GM12878 (cell line): ENCODE measurements around the gene GFM1. TPM values are rescaled to one million over a fixed set of nuclear protein-coding genes. Genes with fewer than 3 reads are reported as not detected.

Experiments
- ATAC-seq: fragments of 200-7000 bp; cut with Tn5 transposase; 3 replicates; pipeline ENCODE4 v1.9.1; 2020; ENCODE audit warnings: mild to moderate bottlenecking, moderate library complexity
- Bru-seq: library from RNA; stranded (reverse); fragments of 400-500 nt; gene quantifications from one replicate; lab custom pipeline; 2021; lab: Mats Ljungman, UMichigan
- BruChase-seq, 2 experiments: library from RNA; stranded (reverse); fragments of 400-500 nt; gene quantifications; one replicate each; lab custom pipeline; 2021; lab: Mats Ljungman, UMichigan
- BruUV-seq: library from RNA; stranded (reverse); fragments of 400-500 nt; replicated peaks from 2 replicates; lab custom pipeline; 2021; lab: Mats Ljungman, UMichigan
- CTCF ChIA-PET: fragments of 300-600 bp; sonication (Branson Sonifier 250); formaldehyde crosslinking; extraction: SDS; loops from one replicate; lab custom pipeline; 2021; ENCODE audit warnings: inconsistent platforms; lab: Yijun Ruan, JAX
- POLR2A ChIA-PET: fragments of 350-600 bp; formaldehyde crosslinking; extraction: SDS; loops from one replicate; lab custom pipeline; 2021; ENCODE audit warnings: inconsistent platforms; lab: Charles Lee
- RAD21 ChIA-PET: fragments of 300-600 bp; sonication (Branson Sonifier 250); formaldehyde crosslinking; loops from one replicate; lab custom pipeline; 2023; ENCODE audit warnings: antibody characterized with exemption; ENCODE audit not compliant: unreplicated experiment; lab: Charles Lee
- SMC1A ChIA-PET: fragments of 300-600 bp; sonication (Branson Sonifier 250); formaldehyde crosslinking; loops from one replicate; lab custom pipeline; 2023; ENCODE audit not compliant: unreplicated experiment, uncharacterized antibody; lab: Charles Lee
- DNase-seq: peaks from one replicate; pipeline ENCODE4 v3.0.0-alpha.2; 2011; ENCODE audit warnings: low read depth, low spot score
- FAIRE-seq: peaks from 3 replicates; lab custom pipeline; 2011; peaks lifted over from hg19 to GRCh38; lab: Jason Lieb, UNC
- H2AFZ ChIP-seq: 2 replicates; pipeline ENCODE4 v1.6.0; 2011; ENCODE audit warnings: low read depth, low read length, control low read depth; ENCODE audit not compliant: control insufficient read depth
- H3K27ac ChIP-seq: 2 replicates; pipeline ENCODE4 v1.5.1; 2011; ENCODE audit warnings: control low read depth; ENCODE audit not compliant: control insufficient read depth, insufficient read depth
- H3K27me3 ChIP-seq, 2 experiments: replicated peaks in 1 of 2; 2 replicates each; pipeline versions ENCODE4 v1.6.0 to v1.6.1; 2011; ENCODE audit warnings: low read length in 1 of 2; ENCODE audit not compliant: control insufficient read depth in 2 of 2, insufficient read depth in 2 of 2
- H3K36me3 ChIP-seq, 2 experiments: 2 replicates each; pipeline ENCODE4 v1.5.1; 2011; ENCODE audit warnings: low read length in 1 of 2; ENCODE audit not compliant: control insufficient read depth in 2 of 2, insufficient read depth in 2 of 2
- H3K4me1 ChIP-seq: 2 replicates; pipeline ENCODE4 v1.6.1; 2011; ENCODE audit warnings: mild to moderate bottlenecking, low read length, moderate library complexity, mixed read lengths; ENCODE audit not compliant: control insufficient read depth, insufficient read depth
- H3K4me2 ChIP-seq: 2 replicates; pipeline ENCODE4 v1.6.0; 2011; ENCODE audit warnings: control low read depth; ENCODE audit not compliant: control insufficient read depth, insufficient read depth
- H3K4me3 ChIP-seq: fragments of 200-600 bp; sonication (generic); 2 replicates; pipeline ENCODE4 v1.5.1; 2016
- H3K79me2 ChIP-seq: 2 replicates; pipeline ENCODE4 v1.6.0; 2011; ENCODE audit warnings: low read length; ENCODE audit not compliant: control insufficient read depth, insufficient read depth
- H3K9ac ChIP-seq: 2 replicates; pipeline ENCODE4 v1.8.0; 2011; ENCODE audit warnings: low read length, control low read depth, mixed read lengths; ENCODE audit not compliant: control insufficient read depth, insufficient read depth
- H3K9me3 ChIP-seq: replicated peaks from 3 replicates; pipeline ENCODE4 v1.5.1; 2011; ENCODE audit warnings: mild to moderate bottlenecking, low read length; ENCODE audit not compliant: control insufficient read depth, insufficient read depth
- H4K20me1 ChIP-seq: 2 replicates; pipeline ENCODE4 v1.6.0; 2011; ENCODE audit not compliant: control insufficient read depth, insufficient read depth
- CHD2 ChIP-seq: IDR thresholded peaks from 2 replicates; pipeline ENCODE4 v1.6.1; 2011; ENCODE audit warnings: low read depth, low read length, improper control_type of control experiment, borderline replicate concordance
- FOXM1 ChIP-seq: IDR thresholded peaks from 2 replicates; pipeline ENCODE4 v1.6.1; 2012; ENCODE audit warnings: low read depth, mild to moderate bottlenecking, inconsistent platforms, low read length, moderate library complexity
- HDGF ChIP-seq: fragments of 450-650 bp; IDR thresholded peaks from 2 replicates; pipeline ENCODE4 v1.6.1; 2016; ENCODE audit warnings: antibody characterized with exemption
- JUND ChIP-seq: IDR thresholded peaks from 2 replicates; pipeline ENCODE4 v1.6.1; 2012; ENCODE audit warnings: low read depth, mild to moderate bottlenecking, low read length, improper control_type of control experiment, moderate library complexity
- PAX5 ChIP-seq: IDR thresholded peaks from 2 replicates; pipeline ENCODE4 v1.6.1; 2011; ENCODE audit warnings: low read depth, low read length, borderline replicate concordance
- RFX5 ChIP-seq: IDR thresholded peaks from 2 replicates; pipeline ENCODE4 v1.6.1; 2011; ENCODE audit warnings: low read depth, low read length, improper control_type of control experiment
- SMARCA5 ChIP-seq: fragments of 450-650 bp; IDR thresholded peaks from 2 replicates; pipeline ENCODE4 v1.6.1; 2017; ENCODE audit warnings: mild to moderate bottlenecking
- SREBF2 ChIP-seq: IDR thresholded peaks from 2 replicates; pipeline ENCODE4 v1.6.1; 2012; ENCODE audit warnings: mild to moderate bottlenecking, low read length
- WGBS: methylation state at CpG from one replicate; pipeline ENCODE4 v1.1.6; 2016; ENCODE audit warnings: low lambda C conversion rate; ENCODE audit not compliant: insufficient replicate concordance, insufficient coverage; ENCODE audit errors: missing lambda C conversion rate; 5-methylcytosine and 5-hydroxymethylcytosine counted together
- in situ Hi-C: fragments of 300-500 bp; cut with MboI; formaldehyde crosslinking; loops from 9 replicates; pipeline ENCODE4 v1.14.3; 2018; ENCODE audit warnings: mixed read lengths
- intact Hi-C: fragments of 100-400 bp; cut with micrococcal nuclease; formaldehyde crosslinking; loops from one replicate; pipeline ENCODE4 v1.14.2; 2022; ENCODE audit not compliant: unreplicated experiment
- long read RNA-seq, 2 experiments: library from polyadenylated mRNA; unstranded; transcript quantifications; one replicate each; pipeline ENCODE4 v2.0.0, GENCODE V29; 2019 to 2020
- polyA minus RNA-seq, 3 experiments: library from RNA; depleted of rRNA, polyadenylated mRNA; stranded (reverse); fragments of >200 nt; gene quantifications; 2 replicates each; pipeline ENCODE4 v1.2.3, GENCODE V29; 2011
- polyA plus RNA-seq, 11 experiments: library from polyadenylated mRNA; depleted of rRNA in 4 of 11; unstranded in 6 of 11; stranded (reverse) in 5 of 11; fragments of >200 nt; fragmentation: Nextera tagmentation in 4 of 11; fragmentation: Illumina TruSeq in 1 of 11; extraction: Ambion mirVana in 4 of 11; extraction: Trizol in 1 of 11; gene quantifications; 1 replicate in 1 of 11; 2 replicates in 10 of 11; pipeline versions ENCODE4 v1.2.1 to v1.2.3, GENCODE V29; 2011 to 2016; ENCODE audit warnings: inconsistent platforms in 2 of 11, missing spikeins in 2 of 11, low read depth in 1 of 11
- total RNA-seq, 4 experiments: library from RNA; depleted of rRNA in 3 of 4; stranded (reverse); fragments of >200 nt in 3 of 4; fragmentation: Illumina TruSeq in 1 of 4; extraction: Trizol in 1 of 4; gene quantifications; 2 replicates each; pipeline versions ENCODE4 v1.2.1 to v1.2.3, GENCODE V29; 2013 to 2021
- TF ChIP-seq, protein P1 (sequence below): fragments of 450-650 bp; IDR thresholded peaks from 2 replicates; pipeline ENCODE4 v1.6.1; 2017; ENCODE audit warnings: mild to moderate bottlenecking
- TF ChIP-seq, protein P2 (sequence below): fragments of 450-650 bp; formaldehyde crosslinking; IDR thresholded peaks from 2 replicates; pipeline ENCODE4 v1.4.0; 2022; ENCODE audit warnings: mild to moderate bottlenecking, moderate library complexity
- TF ChIP-seq, protein P3 (sequence below): fragments of 150-350 bp; IDR thresholded peaks from 2 replicates; pipeline ENCODE4 v1.6.1; 2014; ENCODE audit warnings: mild to moderate bottlenecking, low read depth, low read length

GFM1 gene
- 87.2 and 89.8 TPM in 2 replicates for total RNA-seq (2013; cell fraction: nucleolus; rRNA removed)
- 73.4 and 74.8 TPM in 2 replicates for total RNA-seq (2014; rRNA removed)
- total RNA-seq (2014; rRNA removed; fragmentation: Illumina TruSeq; extraction: Trizol): 57.8 and 62.8 TPM in 2 replicates
- total RNA-seq (2021): 59.2 and 60.3 TPM in 2 replicates
- 12.8 TPM for polyA plus RNA-seq (2011; ENCODE audit: low read depth)
- polyA plus RNA-seq (2011; rRNA removed): 43.1 and 58.7 TPM in 2 replicates
- polyA plus RNA-seq (2011; cell fraction: cytosol; rRNA removed): 15.3 and 17.7 TPM in 2 replicates
- 63.7 and 83.4 TPM in 2 replicates for polyA plus RNA-seq (2011; cell fraction: nucleus; rRNA removed)
- 17.3 and 18.7 TPM in 2 replicates for polyA plus RNA-seq (2012)
- polyA plus RNA-seq (2014; fragmentation: Illumina TruSeq; extraction: Trizol): 55.4 and 74.0 TPM in 2 replicates
- polyA plus RNA-seq (2014; fragmentation: Nextera tagmentation; extraction: Ambion mirVana): 10 to 100 TPM; 36.9 to 43.1 TPM
- polyA plus RNA-seq (2014; rRNA removed): 38.1 and 45.3 TPM in 2 replicates
- 10 to 100 TPM; 84.2 to 87.2 TPM for polyA plus RNA-seq (2016; fragmentation: Nextera tagmentation; extraction: Ambion mirVana)
- polyA minus RNA-seq (2011; rRNA and poly(A)+ RNA removed): 58.0 and 67.8 TPM in 2 replicates
- polyA minus RNA-seq (2011; cell fraction: cytosol; rRNA and poly(A)+ RNA removed): 15.8 and 17.3 TPM in 2 replicates
- 54.8 and 81.0 TPM in 2 replicates for polyA minus RNA-seq (2011; cell fraction: nucleus; rRNA and poly(A)+ RNA removed)
- Bru-seq, nascent RNA: percentile 83 among the genes with signal in this experiment
- percentile 84 among the genes with signal in this experiment for BruChase-seq, experiment 1, labeled RNA remaining after a 6-hour chase
- BruChase-seq, experiment 2, labeled RNA remaining after a 2-hour chase: percentile 80 among the genes with signal in this experiment
- long read RNA-seq, experiment 1, transcript GFM1-210 (18 exons, 3,721 nt): major isoform, 55 of 72 reads
- long read RNA-seq, experiment 1, partial matches to known transcripts: 6 of 72 reads
- long read RNA-seq, experiment 1, other reads (novel, unspliced or antisense): 9 of 72 reads
- long read RNA-seq, experiment 2, transcript GFM1-201 (19 exons, 3,453 nt): minor isoform, 12 of 418 reads
- long read RNA-seq, experiment 2, transcript GFM1-210 (18 exons, 3,721 nt): major isoform, 322 of 418 reads
- long read RNA-seq, experiment 2, partial matches to known transcripts: 55 of 418 reads
- long read RNA-seq, experiment 2, other reads (novel, unspliced or antisense): 28 of 418 reads

DNA sequence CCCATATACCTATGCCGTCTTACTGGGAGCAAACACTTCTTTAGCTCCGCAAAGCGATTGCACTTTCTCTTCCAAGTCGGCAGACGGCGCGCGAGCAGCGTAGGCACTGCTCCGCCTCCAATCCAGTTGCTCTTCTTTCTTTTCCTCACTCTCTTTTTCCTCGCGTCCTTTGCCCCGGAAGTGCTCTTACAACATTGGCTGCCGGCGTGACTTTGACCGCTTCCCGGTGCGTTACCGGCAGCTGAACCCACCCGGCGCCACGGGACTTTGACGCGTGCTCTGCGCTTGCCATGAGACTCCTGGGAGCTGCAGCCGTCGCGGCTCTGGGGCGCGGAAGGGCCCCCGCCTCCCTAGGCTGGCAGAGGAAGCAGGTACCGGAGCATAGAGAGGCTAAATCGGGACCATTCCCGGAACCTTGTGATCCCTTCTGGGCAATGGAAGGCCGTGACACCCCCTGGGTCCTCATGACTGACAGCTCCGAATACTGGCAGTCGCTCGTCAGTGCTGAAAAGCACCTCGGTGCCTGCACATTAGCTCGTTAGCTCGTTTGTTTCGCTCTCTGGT lies at the start of gene GFM1:
GFM1 (plus strand) TSS at position 183 of the 564 bp plus-strand sequence; CDS start at position 291, 108 bp downstream.
- no peaks in the 10 kb centered on the region; a peak in 1 of 4 replicates for H3K36me3 ChIP-seq
- DNase-seq: peak; percentile 83
- ChIA-PET RAD21 (interaction anchor here (0.7 to 2.7 kb wide), 4 partner anchors 16 to 145 kb away, joined by 4 to 11 read pairs (median 4); no protein-coding TSS in a partner anchor), SMC1A (interaction anchor here (0.6 to 2.5 kb wide), 14 partner anchors 9 to 688 kb away, joined by 3 to 8 read pairs (median 4); partner anchors contain the start of genes LXN, MLF1 and RSRC1), CTCF (interaction anchor here (0.6 to 6.4 kb wide), 33 partner anchors 8 to 780 kb away, joined by 3 to 77 read pairs (median 4); partner anchors contain the start of genes LXN and MLF1), POLR2A (interaction anchor here (0.7 to 1.2 kb wide), 5 partner anchors 9 to 981 kb away, joined by 3 to 5 read pairs (median 4); partner anchors contain the start of genes LXN and MLF1)
- H4K20me1 ChIP-seq: no peaks in the 10 kb centered on the region
- WGBS: 1% methylated on average over 42 of the region's 42 CpGs
- peak within 1 kb of the TSS; percentile 90 for H2AFZ ChIP-seq
- no peaks in the 10 kb centered on the region for H3K4me1 ChIP-seq
- peak; percentile 97 for ATAC-seq
- TSS peak; percentile 64 for BruUV-seq
- no peaks in the 10 kb centered on the region for H3K9me3 ChIP-seq
- H3K9ac ChIP-seq: peak within 1 kb of the TSS; percentile 82
- FAIRE-seq: peak; percentile 100
- H3K79me2 ChIP-seq: peaks cover 25% of the 10 kb centered on the region
- H3K4me2 ChIP-seq: peak within 1 kb of the TSS; percentile 5
- H3K4me3 ChIP-seq: peak within 1 kb of the TSS; percentile 72
- intact Hi-C loops (loop anchor here (10.0 kb wide), 1 partner anchor 530 kb away; the partner anchor contains the start of gene RSRC1), in situ Hi-C loops (no loop called here)
- no peaks in the 10 kb centered on the region for H3K27me3 ChIP-seq
- H3K27ac ChIP-seq: peak within 1 kb of the TSS; percentile 75
- TF ChIP-seq SREBF2 (no peak), RFX5 (0 out of 2 replicates have a peak, but pooled peaks have one; percentile 36), JUND (no peak), SMARCA5 (peak; percentile 51; the same call in 1 of the 2 replicates), PAX5 (peak; percentile 77; the same call in 1 of the 2 replicates), HDGF (peak; percentile 84; the same call in 1 of the 2 replicates), FOXM1 (no peak), CHD2 (peak; percentile 72; the same call in 1 of the 2 replicates)
- TF ChIP-seq, protein P1, sequence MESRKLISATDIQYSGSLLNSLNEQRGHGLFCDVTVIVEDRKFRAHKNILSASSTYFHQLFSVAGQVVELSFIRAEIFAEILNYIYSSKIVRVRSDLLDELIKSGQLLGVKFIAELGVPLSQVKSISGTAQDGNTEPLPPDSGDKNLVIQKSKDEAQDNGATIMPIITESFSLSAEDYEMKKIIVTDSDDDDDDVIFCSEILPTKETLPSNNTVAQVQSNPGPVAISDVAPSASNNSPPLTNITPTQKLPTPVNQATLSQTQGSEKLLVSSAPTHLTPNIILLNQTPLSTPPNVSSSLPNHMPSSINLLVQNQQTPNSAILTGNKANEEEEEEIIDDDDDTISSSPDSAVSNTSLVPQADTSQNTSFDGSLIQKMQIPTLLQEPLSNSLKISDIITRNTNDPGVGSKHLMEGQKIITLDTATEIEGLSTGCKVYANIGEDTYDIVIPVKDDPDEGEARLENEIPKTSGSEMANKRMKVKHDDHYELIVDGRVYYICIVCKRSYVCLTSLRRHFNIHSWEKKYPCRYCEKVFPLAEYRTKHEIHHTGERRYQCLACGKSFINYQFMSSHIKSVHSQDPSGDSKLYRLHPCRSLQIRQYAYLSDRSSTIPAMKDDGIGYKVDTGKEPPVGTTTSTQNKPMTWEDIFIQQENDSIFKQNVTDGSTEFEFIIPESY: no peak
- TF ChIP-seq, protein P2, sequence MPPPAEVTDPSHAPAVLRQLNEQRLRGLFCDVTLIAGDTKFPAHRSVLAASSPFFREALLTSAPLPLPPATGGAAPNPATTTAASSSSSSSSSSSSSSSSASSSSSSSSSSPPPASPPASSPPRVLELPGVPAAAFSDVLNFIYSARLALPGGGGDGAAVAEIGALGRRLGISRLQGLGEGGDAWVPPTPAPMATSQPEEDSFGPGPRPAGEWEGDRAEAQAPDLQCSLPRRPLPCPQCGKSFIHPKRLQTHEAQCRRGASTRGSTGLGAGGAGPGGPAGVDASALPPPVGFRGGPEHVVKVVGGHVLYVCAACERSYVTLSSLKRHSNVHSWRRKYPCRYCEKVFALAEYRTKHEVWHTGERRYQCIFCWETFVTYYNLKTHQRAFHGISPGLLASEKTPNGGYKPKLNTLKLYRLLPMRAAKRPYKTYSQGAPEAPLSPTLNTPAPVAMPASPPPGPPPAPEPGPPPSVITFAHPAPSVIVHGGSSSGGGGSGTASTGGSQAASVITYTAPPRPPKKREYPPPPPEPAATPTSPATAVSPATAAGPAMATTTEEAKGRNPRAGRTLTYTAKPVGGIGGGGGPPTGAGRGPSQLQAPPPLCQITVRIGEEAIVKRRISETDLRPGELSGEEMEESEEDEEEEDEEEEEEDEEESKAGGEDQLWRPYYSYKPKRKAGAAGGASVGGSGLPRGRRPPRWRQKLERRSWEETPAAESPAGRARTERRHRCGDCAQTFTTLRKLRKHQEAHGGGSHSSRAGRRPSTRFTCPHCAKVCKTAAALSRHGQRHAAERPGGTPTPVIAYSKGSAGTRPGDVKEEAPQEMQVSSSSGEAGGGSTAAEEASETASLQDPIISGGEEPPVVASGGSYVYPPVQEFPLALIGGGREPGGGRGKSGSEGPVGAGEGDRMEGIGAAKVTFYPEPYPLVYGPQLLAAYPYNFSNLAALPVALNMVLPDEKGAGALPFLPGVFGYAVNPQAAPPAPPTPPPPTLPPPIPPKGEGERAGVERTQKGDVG (CRISPR knock-in tag): no peak
- TF ChIP-seq, protein P3, sequence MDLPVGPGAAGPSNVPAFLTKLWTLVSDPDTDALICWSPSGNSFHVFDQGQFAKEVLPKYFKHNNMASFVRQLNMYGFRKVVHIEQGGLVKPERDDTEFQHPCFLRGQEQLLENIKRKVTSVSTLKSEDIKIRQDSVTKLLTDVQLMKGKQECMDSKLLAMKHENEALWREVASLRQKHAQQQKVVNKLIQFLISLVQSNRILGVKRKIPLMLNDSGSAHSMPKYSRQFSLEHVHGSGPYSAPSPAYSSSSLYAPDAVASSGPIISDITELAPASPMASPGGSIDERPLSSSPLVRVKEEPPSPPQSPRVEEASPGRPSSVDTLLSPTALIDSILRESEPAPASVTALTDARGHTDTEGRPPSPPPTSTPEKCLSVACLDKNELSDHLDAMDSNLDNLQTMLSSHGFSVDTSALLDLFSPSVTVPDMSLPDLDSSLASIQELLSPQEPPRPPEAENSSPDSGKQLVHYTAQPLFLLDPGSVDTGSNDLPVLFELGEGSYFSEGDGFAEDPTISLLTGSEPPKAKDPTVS: 0 out of 2 replicates have a peak, but pooled peaks have one; percentile 62
